ENCODE data around the gene HMGN1.
"Not testable (repeated sequence)": the region's sequence is repeated elsewhere in the genome, so short reads cannot be mapped to it uniquely, and the experiment has no call there.

HMGN1 gene

GRCh38 chr21:39374046-39374445 lies 25.2 kb upstream of the HMGN1 start:
- no peak overlapping the region for H3K4me2 ChIP-seq (ENCODE audit: insufficient read depth, low read length)

GRCh38 chr21:39373634-39374033 lies 24.7 kb upstream of the HMGN1 start:
- ATAC-seq (ENCODE audit: insufficient read depth, low read depth), result no peak

More at GRCh38 chr21:39374046-39374445, 25.2 kb upstream of the HMGN1 start:
- Histone ChIP-seq H3K4me1 (ENCODE audit: insufficient read depth, low read length) (0 out of 2 replicates have a peak, but pooled peaks cover under 1% of the 10 kb centered on the region), H2AFZ (ENCODE audit: low read depth, low read length) (no peak overlapping the region), H3K9ac (ENCODE audit: low read depth, low read length) (no peak overlapping the region), H3K79me2 (ENCODE audit: insufficient read depth, low read length) (no peaks in the 10 kb centered on the region), H4K20me1 (ENCODE audit: insufficient read depth, low read length) (no peaks in the 10 kb centered on the region), H3K27ac (ENCODE audit: low read length) (no peak overlapping the region), H3K27me3 (ENCODE audit: insufficient read depth, low read length, poor library complexity) (peaks cover 8% of the 10 kb centered on the region), H3K36me3 (ENCODE audit: insufficient read depth, low read length) (no peaks in the 10 kb centered on the region), H3K9me3 (ENCODE audit: insufficient read depth, low read length, severe bottlenecking) (no peaks in the 10 kb centered on the region), H3K4me3 (ENCODE audit: low read depth in 1 of 2, low read length in 2 of 2) (no peak overlapping the region)
- TF ChIP-seq CTCF (IDR thresholded peaks at IDR 0.05; ENCODE audit: borderline replicate concordance, extremely low read depth, low read length, poor library complexity, severe bottlenecking) (no peak), EZH2 (IDR thresholded peaks at IDR 0.05; ENCODE audit: borderline replicate concordance, low read depth, low read length, severe bottlenecking) (no peak)
- ATAC-seq (ENCODE audit: insufficient read depth, low read depth), result no peak
- no peak for DNase-seq

GRCh38 chr21:39369896-39370288 lies 21.0 kb upstream of the HMGN1 start:
- not testable (repeated sequence) for H3K4me3 ChIP-seq (ENCODE audit: low read depth in 1 of 2, low read length in 2 of 2); ATAC-seq (ENCODE audit: insufficient read depth, low read depth); H3K27ac ChIP-seq (ENCODE audit: low read length); H3K27me3 ChIP-seq (ENCODE audit: insufficient read depth, low read length, poor library complexity); H3K9ac ChIP-seq (ENCODE audit: low read depth, low read length); H3K9me3 ChIP-seq (ENCODE audit: insufficient read depth, low read length, severe bottlenecking); H3K4me2 ChIP-seq (ENCODE audit: insufficient read depth, low read length); H2AFZ ChIP-seq (ENCODE audit: low read depth, low read length); H4K20me1 ChIP-seq (ENCODE audit: insufficient read depth, low read length); H3K79me2 ChIP-seq (ENCODE audit: insufficient read depth, low read length); DNase-seq; H3K4me1 ChIP-seq (ENCODE audit: insufficient read depth, low read length); H3K36me3 ChIP-seq (ENCODE audit: insufficient read depth, low read length)

More at GRCh38 chr21:39373634-39374033, 24.7 kb upstream of the HMGN1 start:
- Histone ChIP-seq H4K20me1 (ENCODE audit: insufficient read depth, low read length) (no peaks in the 10 kb centered on the region), H3K9ac (ENCODE audit: low read depth, low read length) (no peak overlapping the region), H3K9me3 (ENCODE audit: insufficient read depth, low read length, severe bottlenecking) (no peaks in the 10 kb centered on the region), H3K4me3 (ENCODE audit: low read depth in 1 of 2, low read length in 2 of 2) (no peak overlapping the region), H3K79me2 (ENCODE audit: insufficient read depth, low read length) (no peaks in the 10 kb centered on the region), H3K36me3 (ENCODE audit: insufficient read depth, low read length) (no peaks in the 10 kb centered on the region), H3K27ac (ENCODE audit: low read length) (no peak overlapping the region), H3K27me3 (ENCODE audit: insufficient read depth, low read length, poor library complexity) (peaks cover 8% of the 10 kb centered on the region), H3K4me2 (ENCODE audit: insufficient read depth, low read length) (no peak overlapping the region), H3K4me1 (ENCODE audit: insufficient read depth, low read length) (no peaks in the 10 kb centered on the region), H2AFZ (ENCODE audit: low read depth, low read length) (no peak overlapping the region)
- no peak for TF ChIP-seq EZH2 (IDR thresholded peaks at IDR 0.05; ENCODE audit: borderline replicate concordance, low read depth, low read length, severe bottlenecking)
- no peak for DNase-seq

GRCh38 chr21:39367783-39368182 lies 18.9 kb upstream of the HMGN1 start:
- DNase-seq (no peak), ATAC-seq (ENCODE audit: insufficient read depth, low read depth) (no peak)
- Histone ChIP-seq H3K9ac (ENCODE audit: low read depth, low read length) (no peak overlapping the region), H3K36me3 (ENCODE audit: insufficient read depth, low read length) (no peaks in the 10 kb centered on the region), H3K27ac (ENCODE audit: low read length) (no peak overlapping the region), H2AFZ (ENCODE audit: low read depth, low read length) (no peak overlapping the region), H3K79me2 (ENCODE audit: insufficient read depth, low read length) (no peaks in the 10 kb centered on the region), H3K27me3 (ENCODE audit: insufficient read depth, low read length, poor library complexity) (peaks cover 6% of the 10 kb centered on the region), H3K4me1 (ENCODE audit: insufficient read depth, low read length) (no peaks in the 10 kb centered on the region), H3K4me2 (ENCODE audit: insufficient read depth, low read length) (no peak overlapping the region), H4K20me1 (ENCODE audit: insufficient read depth, low read length) (no peaks in the 10 kb centered on the region), H3K9me3 (ENCODE audit: insufficient read depth, low read length, severe bottlenecking) (no peaks in the 10 kb centered on the region), H3K4me3 (ENCODE audit: low read depth in 1 of 2, low read length in 2 of 2) (no peak overlapping the region)
- TF ChIP-seq CTCF (IDR thresholded peaks at IDR 0.05; ENCODE audit: borderline replicate concordance, extremely low read depth, low read length, poor library complexity, severe bottlenecking), result no peak
- no peak for TF ChIP-seq EZH2 (IDR thresholded peaks at IDR 0.05; ENCODE audit: borderline replicate concordance, low read depth, low read length, severe bottlenecking)

Measured in DND-41 (cell line).